GM12878 (cell line): Measurements from ENCODE around the gene CNOT8. TPM values are rescaled to one million over a fixed set of nuclear protein-coding genes. Genes with fewer than 3 reads are reported as not detected.

Source experiments
- ATAC-seq: fragments of 200-7000 bp; cut with Tn5 transposase; 3 replicates; pipeline ENCODE4 v1.9.1; 2020; ENCODE audit warnings: mild to moderate bottlenecking, moderate library complexity
- BruUV-seq: library from RNA; stranded (reverse); fragments of 400-500 nt; replicated peaks from 2 replicates; lab custom pipeline; 2021; lab: Mats Ljungman, UMichigan
- CTCF ChIA-PET: fragments of 300-600 bp; sonication (Branson Sonifier 250); formaldehyde crosslinking; extraction: SDS; loops from one replicate; lab custom pipeline; 2021; ENCODE audit warnings: inconsistent platforms; lab: Yijun Ruan, JAX
- POLR2A ChIA-PET: fragments of 350-600 bp; formaldehyde crosslinking; extraction: SDS; loops from one replicate; lab custom pipeline; 2021; ENCODE audit warnings: inconsistent platforms; lab: Charles Lee
- RAD21 ChIA-PET: fragments of 300-600 bp; sonication (Branson Sonifier 250); formaldehyde crosslinking; loops from one replicate; lab custom pipeline; 2023; ENCODE audit warnings: antibody characterized with exemption; ENCODE audit not compliant: unreplicated experiment; lab: Charles Lee
- SMC1A ChIA-PET: fragments of 300-600 bp; sonication (Branson Sonifier 250); formaldehyde crosslinking; loops from one replicate; lab custom pipeline; 2023; ENCODE audit not compliant: unreplicated experiment, uncharacterized antibody; lab: Charles Lee
- DNase-seq: peaks from one replicate; pipeline ENCODE4 v3.0.0-alpha.2; 2011; ENCODE audit warnings: low read depth, low spot score
- FAIRE-seq: peaks from 3 replicates; lab custom pipeline; 2011; peaks lifted over from hg19 to GRCh38; lab: Jason Lieb, UNC
- H2AFZ ChIP-seq: 2 replicates; pipeline ENCODE4 v1.6.0; 2011; ENCODE audit warnings: low read depth, low read length, control low read depth; ENCODE audit not compliant: control insufficient read depth
- H3K27ac ChIP-seq: 2 replicates; pipeline ENCODE4 v1.5.1; 2011; ENCODE audit warnings: control low read depth; ENCODE audit not compliant: control insufficient read depth, insufficient read depth
- H3K27me3 ChIP-seq, 2 experiments: replicated peaks in 1 of 2; 2 replicates each; pipeline versions ENCODE4 v1.6.0 to v1.6.1; 2011; ENCODE audit warnings: low read length in 1 of 2; ENCODE audit not compliant: control insufficient read depth in 2 of 2, insufficient read depth in 2 of 2
- H3K36me3 ChIP-seq, 2 experiments: 2 replicates each; pipeline ENCODE4 v1.5.1; 2011; ENCODE audit warnings: low read length in 1 of 2; ENCODE audit not compliant: control insufficient read depth in 2 of 2, insufficient read depth in 2 of 2
- H3K4me1 ChIP-seq: 2 replicates; pipeline ENCODE4 v1.6.1; 2011; ENCODE audit warnings: mild to moderate bottlenecking, low read length, moderate library complexity, mixed read lengths; ENCODE audit not compliant: control insufficient read depth, insufficient read depth
- H3K4me2 ChIP-seq: 2 replicates; pipeline ENCODE4 v1.6.0; 2011; ENCODE audit warnings: control low read depth; ENCODE audit not compliant: control insufficient read depth, insufficient read depth
- H3K4me3 ChIP-seq: fragments of 200-600 bp; sonication (generic); 2 replicates; pipeline ENCODE4 v1.5.1; 2016
- H3K79me2 ChIP-seq: 2 replicates; pipeline ENCODE4 v1.6.0; 2011; ENCODE audit warnings: low read length; ENCODE audit not compliant: control insufficient read depth, insufficient read depth
- H3K9ac ChIP-seq: 2 replicates; pipeline ENCODE4 v1.8.0; 2011; ENCODE audit warnings: low read length, control low read depth, mixed read lengths; ENCODE audit not compliant: control insufficient read depth, insufficient read depth
- H3K9me3 ChIP-seq: replicated peaks from 3 replicates; pipeline ENCODE4 v1.5.1; 2011; ENCODE audit warnings: mild to moderate bottlenecking, low read length; ENCODE audit not compliant: control insufficient read depth, insufficient read depth
- H4K20me1 ChIP-seq: 2 replicates; pipeline ENCODE4 v1.6.0; 2011; ENCODE audit not compliant: control insufficient read depth, insufficient read depth
- ATF7 ChIP-seq: fragments of 450-650 bp; IDR thresholded peaks from 2 replicates; pipeline ENCODE4 v1.6.1; 2016; ENCODE audit warnings: low read depth, mild to moderate bottlenecking
- CBFB ChIP-seq: IDR thresholded peaks from 2 replicates; pipeline ENCODE4 v1.6.1; 2016; ENCODE audit warnings: antibody characterized with exemption, low read depth
- CHD4 ChIP-seq: fragments of 200-600 bp; sonication (generic); IDR thresholded peaks from 2 replicates; pipeline ENCODE4 v1.6.1; 2016; ENCODE audit warnings: mild to moderate bottlenecking
- CTCF ChIP-seq, 3 experiments: IDR thresholded peaks in 2 of 3; conservative IDR thresholded peaks in 1 of 3; 2 replicates each; pipeline ENCODE4 v1.5.1; 2011; ENCODE audit warnings: low read depth in 3 of 3, low read length in 3 of 3, mild to moderate bottlenecking in 3 of 3, control low read depth in 2 of 3, moderate library complexity in 2 of 3, inconsistent platforms in 1 of 3, mixed read lengths in 1 of 3; ENCODE audit not compliant: control insufficient read depth in 2 of 3, insufficient read depth in 1 of 3; ENCODE audit errors: extremely low read depth in 1 of 3
- FOXM1 ChIP-seq: IDR thresholded peaks from 2 replicates; pipeline ENCODE4 v1.6.1; 2012; ENCODE audit warnings: low read depth, mild to moderate bottlenecking, inconsistent platforms, low read length, moderate library complexity
- KDM1A ChIP-seq: fragments of 200-600 bp; sonication (generic); IDR thresholded peaks from 2 replicates; pipeline ENCODE4 v1.6.1; 2016; ENCODE audit warnings: borderline replicate concordance
- NFXL1 ChIP-seq: fragments of 450-650 bp; IDR thresholded peaks from 2 replicates; pipeline ENCODE4 v1.6.1; 2017; ENCODE audit warnings: antibody characterized with exemption, mild to moderate bottlenecking, borderline replicate concordance
- NFYA ChIP-seq: IDR thresholded peaks from 2 replicates; pipeline ENCODE4 v1.6.1; 2011; ENCODE audit warnings: low read depth, mild to moderate bottlenecking, low read length, improper control_type of control experiment, borderline replicate concordance
- PRDM15 ChIP-seq: fragments of 450-650 bp; formaldehyde crosslinking; IDR thresholded peaks from 2 replicates; pipeline ENCODE4 v1.4.0; 2020; ENCODE audit warnings: mild to moderate bottlenecking, moderate library complexity
- RELA ChIP-seq: fragments of 450-650 bp; IDR thresholded peaks from 2 replicates; pipeline ENCODE4 v1.8.0; 2014; ENCODE audit warnings: borderline replicate concordance; ENCODE audit not compliant: partially characterized antibody
- SMAD1 ChIP-seq: fragments of 450-650 bp; IDR thresholded peaks from 2 replicates; pipeline ENCODE4 v1.6.1; 2018; ENCODE audit warnings: mild to moderate bottlenecking, low read depth; ENCODE audit not compliant: partially characterized antibody
- SMC3 ChIP-seq: IDR thresholded peaks from 2 replicates; pipeline ENCODE4 v1.6.1; 2011; ENCODE audit warnings: low read length, improper control_type of control experiment, borderline replicate concordance
- TARDBP ChIP-seq: IDR thresholded peaks from 2 replicates; pipeline ENCODE4 v1.6.1; 2016; ENCODE audit warnings: borderline replicate concordance
- TCF3 ChIP-seq: IDR thresholded peaks from 2 replicates; pipeline ENCODE4 v1.6.1; 2012; ENCODE audit warnings: low read depth, mild to moderate bottlenecking, low read length, borderline replicate concordance; ENCODE audit not compliant: insufficient read depth
- WGBS: methylation state at CpG from one replicate; pipeline ENCODE4 v1.1.6; 2016; ENCODE audit warnings: low lambda C conversion rate; ENCODE audit not compliant: insufficient replicate concordance, insufficient coverage; ENCODE audit errors: missing lambda C conversion rate; 5-methylcytosine and 5-hydroxymethylcytosine counted together
- in situ Hi-C: fragments of 300-500 bp; cut with MboI; formaldehyde crosslinking; loops from 9 replicates; pipeline ENCODE4 v1.14.3; 2018; ENCODE audit warnings: mixed read lengths
- intact Hi-C: fragments of 100-400 bp; cut with micrococcal nuclease; formaldehyde crosslinking; loops from one replicate; pipeline ENCODE4 v1.14.2; 2022; ENCODE audit not compliant: unreplicated experiment
- polyA plus RNA-seq, 11 experiments: library from polyadenylated mRNA; depleted of rRNA in 4 of 11; unstranded in 6 of 11; stranded (reverse) in 5 of 11; fragments of >200 nt; fragmentation: Nextera tagmentation in 4 of 11; fragmentation: Illumina TruSeq in 1 of 11; extraction: Ambion mirVana in 4 of 11; extraction: Trizol in 1 of 11; gene quantifications; 1 replicate in 1 of 11; 2 replicates in 10 of 11; pipeline versions ENCODE4 v1.2.1 to v1.2.3, GENCODE V29; 2011 to 2016; ENCODE audit warnings: inconsistent platforms in 2 of 11, missing spikeins in 2 of 11, low read depth in 1 of 11
- total RNA-seq, 4 experiments: library from RNA; depleted of rRNA in 3 of 4; stranded (reverse); fragments of >200 nt in 3 of 4; fragmentation: Illumina TruSeq in 1 of 4; extraction: Trizol in 1 of 4; gene quantifications; 2 replicates each; pipeline versions ENCODE4 v1.2.1 to v1.2.3, GENCODE V29; 2013 to 2021
- TF ChIP-seq, protein P1 (sequence below): IDR thresholded peaks from 2 replicates; pipeline ENCODE4 v1.6.1; 2011; ENCODE audit warnings: borderline replicate concordance, low read depth, mild to moderate bottlenecking, moderate library complexity, mixed read lengths, low read length; ENCODE audit not compliant: insufficient read depth; ENCODE audit errors: extremely low read length

The CNOT8 gene
- total and polyA plus RNA-seq, 10 of the 15 experiments (the other 5 are each of a cell fraction or from before 2014, with no cell fraction given) = 13.2 to 57.1 (median 39.0) TPM

GRCh38 chr5:154834053-154834452, 24.4 kb upstream of the CNOT8 start:
- ChIA-PET POLR2A (no interaction called here), CTCF (interaction anchor here (1.3 kb wide), 2 partner anchors 184 to 185 kb away, joined by 3 read pairs; no protein-coding TSS in a partner anchor)
- no peaks in the 10 kb centered on the region for H3K4me1 ChIP-seq
- H3K36me3 ChIP-seq = no peaks in the 10 kb centered on the region; a peak in 2 of 4 replicates
- no peak overlapping the region for H3K9ac ChIP-seq
- ATAC-seq (no peak), FAIRE-seq (no peak)
- no peak overlapping the region for H3K4me3 ChIP-seq
- TF ChIP-seq CTCF (IDR thresholded peaks at IDR 0.05 in 2 of 3, conservative IDR thresholded peaks at IDR 0.05 in 1 of 3; ENCODE audit: control insufficient read depth in 2 of 3, extremely low read depth in 1 of 3, insufficient read depth in 1 of 3, low read depth in 3 of 3, low read length in 3 of 3) = no peak
- no peak for TF ChIP-seq NFYA
- no peak for TF ChIP-seq FOXM1
- TF ChIP-seq CBFB = no peak
- no peak for TF ChIP-seq PRDM15
- TF ChIP-seq KDM1A = no peak
- TF ChIP-seq RELA = no peak
- TF ChIP-seq NFXL1 = no peak
- TF ChIP-seq, protein P1, sequence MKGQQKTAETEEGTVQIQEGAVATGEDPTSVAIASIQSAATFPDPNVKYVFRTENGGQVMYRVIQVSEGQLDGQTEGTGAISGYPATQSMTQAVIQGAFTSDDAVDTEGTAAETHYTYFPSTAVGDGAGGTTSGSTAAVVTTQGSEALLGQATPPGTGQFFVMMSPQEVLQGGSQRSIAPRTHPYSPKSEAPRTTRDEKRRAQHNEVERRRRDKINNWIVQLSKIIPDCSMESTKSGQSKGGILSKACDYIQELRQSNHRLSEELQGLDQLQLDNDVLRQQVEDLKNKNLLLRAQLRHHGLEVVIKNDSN = no peak
- no peak for TF ChIP-seq SMAD1
- TF ChIP-seq ATF7 = no peak
- TF ChIP-seq TCF3 = no peak
- no peak for TF ChIP-seq TARDBP
- TF ChIP-seq SMC3 = no peak
- no peak for TF ChIP-seq CHD4
- TF ChIP-seq, all 136 proteins: peak for 0
- 43% methylated on average over 1 of the region's 1 CpG for WGBS
- H3K27ac ChIP-seq = no peak overlapping the region
- H4K20me1 ChIP-seq = no peaks in the 10 kb centered on the region
- no peak for DNase-seq
- SMC1A ChIA-PET = interaction anchor here (0.6 kb wide), 1 partner anchor 608 kb away, joined by 3 read pairs; no protein-coding TSS in a partner anchor
- RAD21 ChIA-PET = no interaction called here
- no peaks in the 10 kb centered on the region for H3K9me3 ChIP-seq
- intact Hi-C loops (no loop called here), in situ Hi-C loops (no loop called here)
- BruUV-seq = no TSS peak
- H3K27me3 ChIP-seq = no peaks in the 10 kb centered on the region
- no peak overlapping the region for H2AFZ ChIP-seq
- H3K4me2 ChIP-seq = no peak overlapping the region
- H3K79me2 ChIP-seq = no peaks in the 10 kb centered on the region
